Neuronal stem cell (in vitro differentiated cells): Measurements from ENCODE around the gene YBEY.

Source experiments
- DNase-seq: peaks from one replicate; pipeline ENCODE4 v3.0.0-alpha.2; 2013; ENCODE audit warnings: low spot score
- H2AFZ ChIP-seq: one replicate; pipeline ENCODE4 v1.6.1; 2013; ENCODE audit warnings: mild to moderate bottlenecking, low read length, inconsistent platforms
- H2AK5ac ChIP-seq: 2 replicates; pipeline ENCODE4 v1.6.1; 2013; ENCODE audit warnings: low read depth, mild to moderate bottlenecking, inconsistent platforms, low read length, moderate library complexity, mixed read lengths
- H2BK120ac ChIP-seq: 2 replicates; pipeline ENCODE4 v1.6.1; 2013; ENCODE audit warnings: low read depth, mild to moderate bottlenecking, inconsistent platforms, low read length, moderate library complexity, mixed read lengths
- H2BK12ac ChIP-seq: one replicate; pipeline ENCODE4 v1.6.1; 2013; ENCODE audit warnings: low read length, inconsistent platforms
- H2BK15ac ChIP-seq: 2 replicates; pipeline ENCODE4 v1.6.1; 2013; ENCODE audit warnings: mild to moderate bottlenecking, low read length, inconsistent platforms, mixed read lengths
- H2BK5ac ChIP-seq: one replicate; pipeline ENCODE4 v1.6.1; 2013; ENCODE audit warnings: inconsistent platforms, mild to moderate bottlenecking, low read length, moderate library complexity
- H3K14ac ChIP-seq: one replicate; pipeline ENCODE4 v1.6.1; 2013; ENCODE audit warnings: low read length, inconsistent platforms
- H3K18ac ChIP-seq: 2 replicates; pipeline ENCODE4 v1.6.1; 2013; ENCODE audit warnings: low read length, inconsistent platforms
- H3K23ac ChIP-seq: 2 replicates; pipeline ENCODE4 v1.6.1; 2013; ENCODE audit warnings: low read depth, mild to moderate bottlenecking, mixed read lengths, low read length, inconsistent platforms; ENCODE audit not compliant: poor library complexity
- H3K27ac ChIP-seq: replicated peaks from 3 replicates; pipeline ENCODE4 v1.5.1; 2013; ENCODE audit warnings: low read length, inconsistent platforms
- H3K27me3 ChIP-seq, 3 experiments: 2 replicates each; pipeline ENCODE4 v1.6.1; 2013; ENCODE audit warnings: low read length in 3 of 3, mild to moderate bottlenecking in 2 of 3, inconsistent platforms in 1 of 3, low read depth in 1 of 3, mixed read lengths in 1 of 3, moderate library complexity in 1 of 3; ENCODE audit not compliant: control insufficient read depth in 3 of 3, insufficient read depth in 3 of 3
- H3K36me3 ChIP-seq, 2 donors: replicated peaks in 1 of 2; 2 replicates each; pipeline ENCODE4 v1.6.1; 2013; ENCODE audit warnings: low read length in 2 of 2; ENCODE audit not compliant: control insufficient read depth in 2 of 2, insufficient read depth in 2 of 2
- H3K4ac ChIP-seq: 2 replicates; pipeline ENCODE4 v1.6.1; 2013; ENCODE audit warnings: inconsistent platforms, mild to moderate bottlenecking, low read length, moderate library complexity
- H3K4me1 ChIP-seq, 2 donors: 1 replicate in 1 of 2; 2 replicates in 1 of 2; pipeline ENCODE4 v1.6.1; 2013; ENCODE audit warnings: low read length in 2 of 2, low read depth in 1 of 2; ENCODE audit not compliant: control insufficient read depth in 2 of 2, insufficient read depth in 1 of 2
- H3K4me2 ChIP-seq: one replicate; pipeline ENCODE4 v1.6.1; 2013; ENCODE audit warnings: mild to moderate bottlenecking, low read length, inconsistent platforms; ENCODE audit not compliant: insufficient read depth, poor library complexity, severe bottlenecking
- H3K4me3 ChIP-seq, 2 donors: 2 replicates each; pipeline ENCODE4 v1.5.1; 2013; ENCODE audit warnings: low read length in 2 of 2, mild to moderate bottlenecking in 2 of 2, inconsistent platforms in 1 of 2, moderate library complexity in 1 of 2
- H3K79me1 ChIP-seq: one replicate; pipeline ENCODE4 v1.6.1; 2013; ENCODE audit warnings: low read depth, mild to moderate bottlenecking, inconsistent platforms, low read length, moderate library complexity
- H3K9ac ChIP-seq: one replicate; pipeline ENCODE4 v1.6.1; 2013; ENCODE audit warnings: mild to moderate bottlenecking, low read depth, low read length, inconsistent platforms; ENCODE audit not compliant: poor library complexity
- H3K9me3 ChIP-seq, 2 donors: replicated peaks in 1 of 2; 2 replicates each; pipeline versions ENCODE3 to v1.6.1; 2013; ENCODE audit warnings: low read length in 2 of 2, mild to moderate bottlenecking in 2 of 2, inconsistent platforms in 1 of 2, low read depth in 1 of 2, mixed read lengths in 1 of 2, moderate library complexity in 1 of 2; ENCODE audit not compliant: control insufficient read depth in 2 of 2, insufficient read depth in 1 of 2
- H4K8ac ChIP-seq: one replicate; pipeline ENCODE4 v1.6.1; 2013; ENCODE audit warnings: low read depth, mild to moderate bottlenecking, inconsistent platforms, low read length, moderate library complexity
- H4K91ac ChIP-seq: one replicate; pipeline ENCODE4 v1.6.1; 2013; ENCODE audit warnings: low read length, low read depth, mild to moderate bottlenecking, inconsistent platforms; ENCODE audit not compliant: poor library complexity
- WGBS, 2 donors: extraction: QIAGEN DNeasy Blood & Tissue Kit; methylation state at CpG; one replicate each; pipeline ENCODE4 v1.1.7; 2013; ENCODE audit warnings: missing lambda C conversion rate in 2 of 2, mixed read lengths in 1 of 2; ENCODE audit not compliant: insufficient read length in 2 of 2, insufficient replicate concordance in 1 of 2; ENCODE audit errors: extremely low coverage in 2 of 2; 5-methylcytosine and 5-hydroxymethylcytosine counted together

YBEY gene

GRCh38 chr21:46255166-46255565 lies 31.0 kb upstream of the YBEY start:
- DNase-seq: no peak
- H2BK5ac ChIP-seq: no peak overlapping the region
- H3K9ac ChIP-seq: no peak overlapping the region
- no CpG with 5 or more reads among the region's 11 CpGs for WGBS, 2 donors
- no peak overlapping the region for H2BK120ac ChIP-seq
- H2BK12ac ChIP-seq: no peak overlapping the region
- no peak overlapping the region for H2AFZ ChIP-seq
- no peaks in the 10 kb centered on the region for H3K4me1 ChIP-seq
- H3K27me3 ChIP-seq: no peaks in the 10 kb centered on the region
- H3K36me3 ChIP-seq: peaks cover 54 to 97% of the 10 kb centered on the region in 2 donors
- no peak overlapping the region for H2BK15ac ChIP-seq
- H3K4me2 ChIP-seq: no peak overlapping the region
- no peak overlapping the region for H2AK5ac ChIP-seq
- peak overlapping the region; percentile 86 for H4K8ac ChIP-seq
- no peak overlapping the region for H3K27ac ChIP-seq
- peak overlapping the region; percentile 69 for H3K23ac ChIP-seq
- no peak overlapping the region for H3K4me3 ChIP-seq
- peaks cover 0 to 2% of the 10 kb centered on the region in 2 donors for H3K9me3 ChIP-seq
- no peak overlapping the region for H3K4ac ChIP-seq
- H3K14ac ChIP-seq: no peak overlapping the region
- no peak overlapping the region for H4K91ac ChIP-seq
- H3K79me1 ChIP-seq: peaks cover 16% of the 10 kb centered on the region
- H3K18ac ChIP-seq: no peak overlapping the region

GRCh38 chr21:46255758-46256337 lies 30.3 kb upstream of the YBEY start:
- Histone ChIP-seq H3K9me3 (peaks cover 0 to 2% of the 10 kb centered on the region in 2 donors), H2AK5ac (no peak overlapping the region), H4K91ac (no peak overlapping the region), H3K4me1 (no peaks in the 10 kb centered on the region), H3K4ac (no peak overlapping the region), H2BK5ac (no peak overlapping the region), H3K27me3 (no peaks in the 10 kb centered on the region), H3K4me2 (no peak overlapping the region), H3K18ac (no peak overlapping the region), H2BK12ac (no peak overlapping the region), H3K36me3 (peaks cover 56 to 97% of the 10 kb centered on the region in 2 donors), H2BK120ac (no peak overlapping the region), H3K9ac (no peak overlapping the region), H3K79me1 (peaks cover 14% of the 10 kb centered on the region), H3K27ac (no peak overlapping the region), H2BK15ac (no peak overlapping the region), H2AFZ (no peak overlapping the region), H3K4me3 (peak overlapping the region in 1 of 2 donors; percentile 35), H4K8ac (no peak overlapping the region), H3K14ac (peak overlapping the region; percentile 21), H3K23ac (no peak overlapping the region)
- WGBS, 2 donors: no CpG with 5 or more reads among the region's 6 CpGs
- no peak for DNase-seq

- Histone ChIP-seq H4K8ac (no peak overlapping the region), H2AFZ (no peak overlapping the region), H3K9me3 (peaks cover 0 to 2% of the 10 kb centered on the region in 2 donors), H3K27ac (no peak overlapping the region), H3K4me2 (no peak overlapping the region), H4K91ac (no peak overlapping the region), H3K4ac (no peak overlapping the region), H2BK5ac (no peak overlapping the region), H3K36me3 (peaks cover 58 to 97% of the 10 kb centered on the region in 2 donors), H3K18ac (no peak overlapping the region), H2BK120ac (no peak overlapping the region), H3K79me1 (peaks cover 14% of the 10 kb centered on the region), H2BK12ac (no peak overlapping the region), H3K9ac (no peak overlapping the region), H3K14ac (no peak overlapping the region), H3K23ac (peak overlapping the region; percentile 20), H3K4me1 (no peaks in the 10 kb centered on the region), H3K27me3 (no peaks in the 10 kb centered on the region), H2AK5ac (no peak overlapping the region), H3K4me3 (peak overlapping the region in 1 of 2 donors; percentile 8), H2BK15ac (no peak overlapping the region)
- DNase-seq: no peak
- no CpG with 5 or more reads among the region's 18 CpGs for WGBS, 2 donors
Observed at GRCh38 chr21:46256501-46256994, 29.6 kb upstream of the YBEY start.

GRCh38 chr21:46264046-46264689 lies 22.0 kb upstream of the YBEY start:
- H2BK12ac ChIP-seq: no peak overlapping the region
- no peak overlapping the region for H3K14ac ChIP-seq
- no peak overlapping the region for H4K8ac ChIP-seq
- H3K4me3 ChIP-seq: peak overlapping the region in 1 of 2 donors; percentile 3
- peaks cover 44 to 94% of the 10 kb centered on the region in 2 donors for H3K36me3 ChIP-seq
- peaks cover 3% of the 10 kb centered on the region for H3K79me1 ChIP-seq
- no peak overlapping the region for H3K4ac ChIP-seq
- WGBS, 2 donors: no CpG with 5 or more reads among the region's 22 CpGs
- H2BK15ac ChIP-seq: no peak overlapping the region
- H3K9ac ChIP-seq: no peak overlapping the region
- no peaks in the 10 kb centered on the region for H3K9me3 ChIP-seq
- no peak overlapping the region for H3K18ac ChIP-seq
- H3K4me2 ChIP-seq: no peak overlapping the region
- H3K4me1 ChIP-seq: no peaks in the 10 kb centered on the region
- H2BK5ac ChIP-seq: no peak overlapping the region
- no peak for DNase-seq
- H3K27ac ChIP-seq: no peak overlapping the region
- no peak overlapping the region for H2AK5ac ChIP-seq
- H2AFZ ChIP-seq: no peak overlapping the region
- H3K23ac ChIP-seq: no peak overlapping the region
- no peak overlapping the region for H2BK120ac ChIP-seq
- no peaks in the 10 kb centered on the region for H3K27me3 ChIP-seq
- H4K91ac ChIP-seq: no peak overlapping the region
